CD4-positive, alpha-beta T cell treated with Interferon gamma for 1 hour (primary cell): ENCODE measurements around the gene KLHDC7B.
A peak's percentile ranks its signal among the peaks of the same experiment; 100 is the strongest.

Experiments
- DNase-seq: peaks from one replicate; pipeline ENCODE4 v3.0.0-alpha.2; 2020

The KLHDC7B gene

DNA sequence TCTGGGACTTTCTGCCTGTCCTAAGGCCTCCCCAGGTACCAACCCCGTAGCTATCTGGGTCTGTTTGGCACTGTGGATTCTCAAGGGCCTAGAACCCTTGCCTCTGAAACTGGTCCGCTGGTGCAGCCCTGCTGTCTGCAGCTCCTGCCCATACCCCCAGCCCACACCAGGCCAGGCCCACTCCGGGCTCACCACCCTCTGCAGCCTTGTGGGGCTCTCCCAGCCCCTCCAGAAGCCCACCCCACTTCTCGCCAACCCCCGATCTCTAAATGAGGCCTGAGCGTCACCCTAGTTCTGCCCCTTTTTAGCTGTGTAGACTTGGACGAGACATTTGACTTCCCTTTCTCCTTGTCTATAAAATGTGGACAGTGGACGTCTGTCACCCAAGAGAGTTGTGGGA lies 4.7 kb downstream of the KLHDC7B start:
- DNase-seq: no peak

DNA sequence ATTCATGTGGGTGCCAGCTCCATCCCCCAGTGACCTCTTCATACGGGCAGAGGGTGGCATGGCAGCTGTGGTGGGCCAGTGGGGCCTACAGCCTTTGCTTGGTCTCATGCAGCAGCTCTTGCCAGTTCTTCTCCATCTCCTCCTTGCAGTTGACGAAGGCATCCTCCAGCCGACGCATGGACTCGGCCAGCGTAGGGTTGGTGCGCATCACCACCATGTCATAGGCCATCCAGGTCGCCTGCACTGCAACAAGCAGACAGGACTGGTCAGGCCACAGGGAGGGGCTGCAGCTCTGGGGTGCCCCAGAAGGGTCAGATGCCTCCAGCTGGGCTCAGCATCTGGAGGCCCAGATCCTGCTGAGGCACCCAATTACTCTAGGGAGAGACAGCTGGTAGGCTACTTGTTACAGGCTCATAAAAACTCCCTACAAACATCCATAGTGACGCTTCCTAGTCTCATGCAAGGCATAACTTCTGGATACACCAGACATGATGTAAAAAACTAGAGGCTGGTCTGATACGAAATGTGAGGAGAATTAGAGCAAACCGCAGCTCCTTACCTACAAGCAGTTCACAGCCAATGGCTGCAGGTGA lies 5.6 kb downstream of the KLHDC7B start:
- DNase-seq: no peak

DNA sequence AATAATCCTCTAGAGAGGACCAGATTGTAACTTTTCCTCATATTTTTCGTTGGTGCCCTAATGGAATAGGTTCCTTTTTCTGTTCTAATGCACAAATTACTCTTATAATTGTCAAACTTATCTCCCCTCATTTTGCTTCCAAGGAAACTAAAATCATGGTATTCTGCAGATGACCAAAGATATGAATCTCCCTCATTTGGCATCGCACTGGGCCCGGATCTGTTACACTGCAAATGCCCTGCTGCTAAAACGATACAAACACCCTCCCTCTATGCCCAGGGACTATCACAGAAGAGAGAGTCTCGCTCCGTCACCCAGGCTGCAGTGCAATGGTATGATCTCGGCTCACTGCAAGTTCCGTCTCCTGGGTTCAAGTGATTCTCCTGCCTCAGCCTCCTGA lies 7.6 kb downstream of the KLHDC7B start:
- DNase-seq: no peak

DNA sequence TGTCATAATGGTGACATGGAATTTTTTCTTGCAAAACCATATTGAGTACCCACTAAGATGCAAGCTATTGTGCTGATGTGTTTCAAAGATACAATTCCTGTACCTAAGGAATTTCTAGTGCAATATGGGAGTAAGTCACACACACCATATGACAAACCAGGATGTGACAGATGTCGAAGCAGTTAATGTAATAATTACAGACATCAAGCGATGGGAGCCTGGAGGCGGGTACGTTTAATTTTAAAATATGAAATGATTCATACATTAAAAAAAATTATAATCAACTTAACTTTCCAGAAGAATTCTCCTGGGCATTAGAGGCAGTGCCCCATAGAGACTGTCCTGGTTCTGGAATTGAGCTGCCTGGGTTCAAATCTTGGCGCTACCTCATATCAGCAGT lies 11.0 kb downstream of the KLHDC7B start:
- DNase-seq: no peak

DNA sequence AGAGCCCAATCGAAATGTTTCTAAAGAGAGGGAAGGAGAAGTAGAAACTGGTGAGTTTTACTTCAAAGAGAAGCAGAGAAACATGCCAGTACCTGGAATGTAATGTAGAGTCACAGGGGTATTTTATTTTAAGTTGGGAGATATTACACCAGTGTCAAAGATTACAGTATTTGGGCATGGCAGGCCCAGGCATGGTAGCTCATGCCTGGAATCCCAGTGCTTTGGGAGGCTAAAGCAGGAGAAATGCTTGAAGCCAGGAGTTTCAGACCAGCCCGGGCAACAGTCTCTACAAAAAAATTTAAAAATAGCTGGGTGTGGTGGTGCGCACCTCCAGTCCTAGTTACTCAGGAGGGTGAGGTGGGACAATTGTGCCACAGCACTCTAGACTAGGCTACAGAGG lies 14.3 kb downstream of the KLHDC7B start:
- DNase-seq: no peak

DNA sequence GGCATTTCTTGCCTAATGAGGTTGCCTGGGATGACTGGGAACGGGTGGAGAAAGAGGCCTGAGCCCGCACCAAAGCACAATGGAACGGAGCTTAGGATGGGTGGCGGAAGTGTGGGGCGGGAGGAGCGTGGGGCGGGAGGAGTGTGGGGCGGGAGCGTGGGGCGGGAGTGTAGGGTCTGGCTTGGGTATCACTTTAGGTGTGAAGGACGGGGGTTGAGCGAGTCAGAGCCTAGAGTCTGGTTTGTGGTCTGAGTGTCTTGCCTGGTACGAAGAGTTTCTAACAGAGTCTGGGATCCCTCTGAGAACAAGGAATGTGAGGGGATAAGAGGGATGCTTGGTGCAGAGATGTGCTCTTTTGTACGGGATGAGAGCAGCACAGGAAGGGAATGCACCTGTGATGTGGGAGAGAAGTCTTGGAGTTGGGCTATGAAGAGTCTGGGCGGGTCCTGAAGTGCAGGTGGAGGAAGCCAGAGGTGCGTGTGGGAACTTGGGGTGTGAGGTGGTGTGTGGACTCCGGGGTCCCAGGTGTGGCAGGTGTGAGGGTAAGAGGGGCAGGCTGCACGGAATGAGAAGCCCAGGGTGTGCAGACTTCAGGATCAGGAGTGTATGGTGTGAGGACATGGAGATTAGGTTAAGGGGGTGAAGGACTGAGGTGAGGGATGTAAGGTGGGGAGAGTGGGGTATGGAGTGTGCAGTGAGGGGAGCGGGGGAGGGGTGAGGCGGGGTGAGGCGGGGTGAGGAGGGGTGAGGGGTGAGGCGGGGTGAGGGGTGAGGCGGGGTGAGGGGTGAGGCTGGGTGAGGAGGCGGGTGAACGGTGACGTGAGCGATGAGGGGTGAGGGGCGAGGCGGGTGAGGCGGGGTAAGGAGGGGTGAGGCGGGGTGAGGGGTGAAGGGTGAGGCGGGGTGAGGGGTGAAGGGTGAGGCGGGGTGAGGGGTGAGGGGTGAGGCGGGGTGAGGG lies 16.0 kb downstream of the KLHDC7B start:
- no peak for DNase-seq

DNA sequence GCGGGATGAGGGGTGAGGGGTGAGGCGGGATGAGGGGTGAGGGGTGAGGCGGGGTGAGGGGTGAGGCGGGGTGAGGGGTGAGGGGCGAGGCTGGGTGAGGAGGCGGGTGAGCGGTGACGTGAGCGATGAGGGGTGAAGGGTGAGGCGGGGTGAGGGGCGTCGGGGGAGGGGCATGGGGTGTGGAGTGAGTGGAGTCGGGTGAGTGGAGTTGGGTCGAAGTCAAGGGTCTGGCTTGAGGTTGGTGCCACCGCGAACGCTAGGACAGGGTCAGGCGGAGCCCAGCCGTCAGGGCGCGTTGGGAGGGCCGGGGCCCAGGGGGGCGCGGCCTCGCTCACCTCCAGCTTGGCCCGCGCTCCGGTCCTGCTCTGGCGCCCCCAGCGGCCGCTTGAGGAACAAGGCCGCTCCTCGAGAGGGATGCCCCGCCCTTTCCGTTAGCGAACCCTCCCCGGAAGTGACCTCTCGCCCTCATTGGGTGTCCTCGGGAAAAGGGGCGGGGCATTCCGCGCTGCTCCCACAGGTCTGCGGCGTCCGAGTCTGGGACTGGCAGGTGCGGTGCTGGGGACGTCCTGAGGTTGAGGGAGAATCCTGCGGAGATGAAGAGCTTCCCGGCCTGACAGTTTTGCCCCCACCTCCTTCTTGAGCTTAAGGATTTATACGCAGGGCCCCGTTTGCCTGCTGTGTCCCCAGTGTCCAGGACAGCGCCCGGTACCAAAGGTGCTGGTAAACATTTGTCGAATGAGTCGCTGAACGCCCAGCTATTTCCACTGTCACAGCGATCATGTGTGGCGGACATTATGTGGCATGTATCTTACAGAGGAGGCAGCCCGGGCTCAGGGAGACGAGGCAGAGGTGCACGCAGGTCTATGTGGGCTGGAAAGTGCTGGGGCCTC lies 17.1 kb downstream of the KLHDC7B start, which contains the start of gene SYCE3:
SYCE3 (minus strand) TSS at position 397 of the 890 bp plus-strand sequence. CDS start 6,514 bp downstream, outside the sequence.
- DNase-seq: peak; percentile 96

DNA sequence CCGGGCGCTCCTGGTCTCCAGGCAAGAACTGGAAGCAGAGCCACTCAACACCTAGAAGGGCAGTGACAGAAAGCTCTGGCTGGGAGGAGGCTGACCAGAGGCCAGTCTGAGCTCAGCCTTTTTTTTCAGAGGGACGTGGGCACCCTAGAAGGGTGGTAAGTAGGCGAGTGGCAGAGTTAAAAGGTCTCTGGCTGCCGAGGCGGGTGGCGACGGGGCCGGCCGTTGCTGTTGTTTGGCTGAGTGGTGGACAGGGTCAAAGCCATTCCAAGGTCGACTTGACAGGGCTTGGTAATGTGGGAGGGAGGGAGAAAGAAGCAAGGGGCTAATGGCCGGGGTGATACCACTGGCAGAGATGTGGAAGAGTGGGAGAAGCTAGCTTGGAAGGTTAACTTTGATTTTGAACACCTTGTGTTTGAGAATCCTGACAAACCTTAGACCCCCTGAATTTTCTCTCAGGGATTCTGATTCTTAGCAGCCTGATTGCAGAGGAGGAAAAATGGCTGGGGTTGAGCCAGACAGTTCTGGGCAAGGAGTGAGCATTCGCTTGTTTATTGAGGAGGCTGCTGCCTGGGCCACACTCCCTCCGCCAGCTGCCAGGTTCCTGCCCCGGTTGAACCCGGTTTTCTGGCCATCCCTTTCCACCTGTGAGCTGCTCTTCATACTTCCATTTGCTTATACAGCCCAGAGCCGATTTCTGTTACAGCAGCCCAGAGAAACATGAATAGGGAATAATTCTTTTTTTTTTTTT lies 17.9 kb downstream of the KLHDC7B start:
- DNase-seq: no peak

DNA sequence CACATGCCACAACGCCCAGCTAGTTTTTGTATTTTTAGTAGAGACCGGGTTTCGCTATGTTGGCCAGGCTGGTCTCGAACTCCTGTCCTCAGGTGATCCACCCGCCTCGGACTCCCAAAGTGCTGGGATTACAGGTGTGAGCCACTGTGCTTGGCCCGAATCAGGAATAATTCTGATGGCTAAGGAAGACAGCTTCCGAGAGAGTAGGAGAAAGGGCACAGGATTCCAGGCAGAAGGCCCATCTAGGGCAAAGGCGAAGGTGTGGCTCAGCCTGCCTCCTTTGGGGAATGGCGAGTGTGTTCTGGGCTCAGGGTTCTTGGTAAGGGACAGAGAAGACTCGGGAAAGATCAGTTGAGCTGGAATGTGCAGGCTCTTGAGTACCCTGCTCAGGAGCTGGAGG lies 18.6 kb downstream of the KLHDC7B start:
- DNase-seq: no peak

DNA sequence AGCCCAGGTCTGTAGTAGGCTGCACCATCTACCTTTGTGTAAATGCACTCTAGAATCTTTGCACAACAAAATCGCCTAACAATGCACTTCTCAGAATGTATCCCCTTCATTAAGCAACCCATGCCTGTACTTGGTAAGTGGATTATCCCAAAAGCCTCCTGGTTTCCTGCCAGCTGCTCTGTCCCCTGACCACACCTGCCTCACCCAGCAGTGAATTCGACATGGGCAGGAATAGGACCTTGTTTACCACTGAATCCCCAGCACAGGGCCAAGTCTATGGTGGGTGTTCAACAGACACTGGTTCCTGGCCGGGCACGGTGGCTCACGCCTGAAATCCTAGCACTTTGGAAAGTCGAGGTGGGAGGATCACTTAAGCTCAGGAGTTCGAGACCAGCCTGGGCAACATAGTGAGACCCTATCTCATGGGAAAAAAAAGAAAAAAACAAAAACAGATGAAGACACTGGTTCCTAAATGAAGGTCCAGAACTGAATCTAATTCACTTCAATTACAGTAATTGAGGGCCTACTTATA lies 22.1 kb downstream of the KLHDC7B start:
- DNase-seq: no peak

DNA sequence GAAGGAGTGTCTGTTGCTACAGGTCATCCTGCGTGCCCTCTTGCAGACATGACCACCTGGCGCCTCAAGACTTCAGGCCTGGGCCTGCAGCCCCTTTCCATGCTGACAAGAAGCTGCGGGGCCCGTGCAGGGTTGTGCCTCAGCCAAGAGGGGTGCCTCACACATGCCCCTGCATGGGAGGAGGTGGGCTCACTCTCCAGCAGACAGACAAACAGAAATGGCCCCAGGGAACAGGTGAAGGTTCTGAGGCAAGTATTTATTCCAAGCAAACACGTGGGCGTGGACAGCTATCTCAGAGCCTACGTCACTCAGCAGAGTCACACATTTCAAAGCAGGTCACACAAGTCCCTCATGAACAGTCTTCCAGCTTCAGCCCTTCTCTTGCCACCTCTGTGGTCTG lies 22.9 kb downstream of the KLHDC7B start:
- DNase-seq: no peak

DNA sequence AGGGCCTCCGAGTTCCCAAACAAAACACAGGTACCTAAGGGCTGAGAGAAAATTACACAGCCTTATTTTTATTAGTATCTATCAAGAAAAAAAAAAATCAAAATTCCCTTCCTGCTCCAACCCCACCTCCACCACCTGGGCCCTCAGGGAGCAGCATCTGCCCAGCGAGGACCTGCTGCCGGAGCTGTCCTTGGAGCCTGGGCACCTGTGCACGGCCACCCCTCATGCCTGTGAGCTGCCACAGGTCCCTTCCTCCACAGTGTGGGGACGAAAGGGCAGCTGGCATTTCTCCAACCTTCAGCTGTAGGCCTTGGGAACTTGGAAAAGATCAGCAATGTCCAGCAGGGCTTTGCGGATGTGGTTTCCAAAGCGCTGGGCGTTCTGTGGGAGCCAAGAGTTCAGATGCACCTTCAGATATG lies 23.4 kb downstream of the KLHDC7B start:
- no peak for DNase-seq

DNA sequence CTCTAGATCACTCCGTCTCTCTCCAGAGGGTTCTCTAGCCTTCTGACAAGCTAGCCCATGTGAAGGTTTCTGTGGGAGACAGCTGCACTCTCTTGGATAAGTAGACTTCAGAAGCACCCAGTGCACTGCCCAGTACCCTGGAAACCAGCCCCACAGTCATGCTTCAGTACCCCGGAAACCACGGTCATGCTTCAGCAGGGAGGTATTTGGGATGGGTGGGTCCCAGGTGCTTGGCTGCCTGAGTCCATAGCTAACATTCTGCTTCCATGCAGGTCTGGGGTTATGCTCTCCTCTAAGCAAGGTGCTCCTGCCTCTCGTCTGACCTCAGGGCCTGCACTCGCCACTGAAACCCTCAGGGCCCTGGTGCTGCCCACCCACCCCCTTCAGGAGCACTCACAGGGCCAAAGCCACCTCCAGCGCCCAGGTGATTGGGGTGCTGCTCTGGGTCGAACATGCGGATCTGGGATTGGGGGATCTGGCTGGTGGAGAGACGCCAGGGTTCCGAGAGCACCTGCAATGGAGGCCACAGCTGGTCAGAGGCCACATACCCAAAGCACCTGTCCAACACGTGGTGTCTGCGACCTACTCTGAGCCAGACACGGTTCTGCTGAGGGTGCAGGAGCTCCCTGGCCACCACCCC lies 24.3 kb downstream of the KLHDC7B start:
- DNase-seq: no peak

DNA sequence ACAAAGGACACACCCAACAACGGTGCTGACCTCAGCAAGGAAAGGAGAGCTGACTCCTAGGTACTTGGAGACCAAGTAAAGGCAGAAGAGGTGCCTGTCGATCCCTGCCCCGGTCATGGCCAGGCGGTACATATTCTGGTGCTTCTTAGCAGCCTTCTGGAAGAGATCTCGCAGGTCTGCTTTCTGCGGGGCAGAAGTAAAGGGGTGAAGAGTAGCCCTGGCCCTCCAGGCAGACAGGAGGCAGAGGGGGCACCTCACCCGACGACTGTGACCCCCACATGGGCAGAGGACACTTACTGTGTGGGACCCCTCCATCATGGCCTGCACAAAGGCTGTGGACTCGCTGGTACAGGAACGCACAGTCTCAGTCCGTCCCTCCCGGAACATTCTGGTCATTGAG lies 25.2 kb downstream of the KLHDC7B start:
- DNase-seq: no peak

DNA sequence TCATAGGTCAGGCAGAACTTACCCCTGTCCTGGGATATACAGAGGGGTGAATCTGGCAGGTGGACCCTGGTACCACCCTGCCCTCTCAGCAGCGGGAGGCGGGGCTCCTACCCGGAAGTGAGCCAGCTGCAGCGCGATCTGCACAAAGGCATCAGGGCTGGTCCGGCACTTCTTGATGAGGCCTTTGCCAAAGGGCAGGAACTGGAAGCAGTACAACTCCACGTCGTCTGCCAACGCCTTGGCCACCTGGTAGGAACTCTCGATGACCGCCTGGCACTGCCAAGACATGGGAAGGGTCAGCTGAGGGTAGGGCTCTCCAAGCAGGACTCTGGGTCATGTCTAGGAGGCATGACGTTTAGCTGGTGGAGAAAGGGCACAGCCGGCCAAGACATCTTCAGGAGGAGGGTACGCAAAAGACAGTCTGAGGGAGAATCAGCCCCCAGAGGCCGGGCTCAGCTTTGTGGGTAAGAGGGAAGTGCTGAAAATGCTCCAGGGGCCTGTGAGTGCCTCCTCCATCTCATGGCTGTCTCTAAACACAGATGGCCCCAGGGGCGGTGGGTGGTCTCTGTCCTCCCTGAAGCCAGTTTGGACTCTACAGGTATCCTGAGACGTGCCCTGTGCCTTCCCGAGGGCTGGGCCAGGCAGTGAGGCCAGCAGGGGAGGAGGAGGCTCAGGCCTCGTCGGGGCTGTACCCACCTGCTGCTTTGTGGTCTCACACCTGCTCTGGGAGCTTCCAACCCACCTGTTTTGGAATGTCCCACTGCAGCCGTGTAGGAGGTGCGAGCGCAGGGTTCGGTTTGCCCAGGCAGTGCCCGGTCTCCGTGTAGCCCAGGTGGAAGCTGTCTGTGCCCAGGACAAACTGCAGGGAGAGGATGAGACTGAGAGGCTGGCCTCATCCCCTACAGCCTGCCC lies 25.8 kb downstream of the KLHDC7B start:
- no peak for DNase-seq

DNA sequence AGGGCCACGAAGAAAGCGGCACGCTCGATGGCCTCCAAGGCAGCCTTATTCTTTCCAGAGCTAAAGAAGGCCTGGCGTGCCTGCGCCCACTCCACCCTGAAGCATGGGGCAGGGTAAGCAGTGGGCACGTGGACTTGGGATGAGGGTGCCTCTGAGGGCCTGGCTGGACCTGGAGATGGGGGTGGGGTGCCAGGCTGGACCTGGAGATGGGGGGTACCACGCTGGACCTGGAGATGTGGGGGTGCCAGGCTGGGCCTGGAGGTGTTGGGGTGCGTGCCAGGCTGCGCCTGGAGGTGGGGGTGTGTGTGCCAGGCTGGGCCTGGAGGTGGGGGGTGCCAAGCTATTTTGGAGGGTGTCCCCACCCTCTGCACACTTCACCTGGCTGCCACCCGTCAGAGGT lies 27.3 kb downstream of the KLHDC7B start:
- DNase-seq: no peak

DNA sequence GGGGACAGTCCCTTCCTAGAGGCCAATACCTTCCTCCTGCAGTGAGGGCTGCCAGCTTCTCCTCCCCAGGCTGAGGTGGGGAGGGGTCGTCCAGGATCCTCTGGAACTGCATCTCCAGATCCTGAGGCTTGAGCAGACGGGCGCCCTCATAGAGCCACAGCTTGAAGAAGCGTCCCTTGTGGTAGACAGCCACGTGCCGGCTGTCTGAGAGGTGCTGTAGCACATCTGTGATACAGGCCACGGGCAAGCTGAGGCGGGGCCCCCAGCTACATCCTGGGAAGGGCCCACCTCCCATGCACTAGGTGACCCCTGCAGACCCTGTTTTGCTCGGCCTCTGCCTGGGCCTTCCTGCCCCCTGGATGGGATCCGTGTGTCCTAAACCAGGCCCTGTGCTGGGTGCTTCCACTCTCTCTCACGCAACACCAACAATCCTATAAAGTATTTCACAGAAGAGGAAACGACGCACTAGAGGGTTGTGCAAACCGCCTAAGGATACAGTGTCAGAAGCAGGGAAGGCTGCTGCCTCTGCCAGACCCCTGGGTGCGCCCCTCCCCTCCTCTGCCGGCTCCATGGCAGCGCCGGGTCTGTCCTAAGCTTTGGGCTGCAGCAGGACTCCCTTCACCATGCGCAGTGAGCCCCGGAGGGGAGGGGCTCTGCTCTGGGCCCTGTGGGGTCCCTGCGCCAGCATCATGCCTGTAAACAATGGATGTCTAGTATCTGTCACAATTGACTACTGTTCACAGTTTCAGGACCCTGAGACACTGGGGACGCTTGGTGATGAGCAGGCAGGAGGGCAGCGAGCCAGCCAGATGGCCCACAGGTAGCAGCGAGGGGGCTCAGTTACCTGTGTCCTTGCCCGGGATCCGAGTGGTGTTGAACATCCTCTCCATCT lies 28.0 kb downstream of the KLHDC7B start:
- no peak for DNase-seq

DNA sequence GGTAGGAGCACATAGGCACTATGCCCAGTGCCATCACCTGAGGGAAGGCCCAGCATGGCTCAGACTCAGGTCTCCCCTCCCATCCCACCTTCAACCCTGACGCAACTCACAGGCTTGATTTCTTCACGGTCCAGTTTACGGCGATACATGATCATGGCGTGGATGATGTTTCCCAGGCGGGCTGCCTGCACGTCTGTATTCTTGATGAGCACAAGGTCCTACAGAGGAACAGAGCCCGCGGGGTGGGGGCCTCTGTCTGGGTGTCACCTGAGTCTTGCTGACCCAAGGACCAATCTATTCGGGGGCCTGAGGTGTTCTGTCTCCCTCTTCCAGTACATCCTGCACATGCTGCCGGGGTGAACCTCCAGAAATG lies 28.7 kb downstream of the KLHDC7B start:
- no peak for DNase-seq

DNA sequence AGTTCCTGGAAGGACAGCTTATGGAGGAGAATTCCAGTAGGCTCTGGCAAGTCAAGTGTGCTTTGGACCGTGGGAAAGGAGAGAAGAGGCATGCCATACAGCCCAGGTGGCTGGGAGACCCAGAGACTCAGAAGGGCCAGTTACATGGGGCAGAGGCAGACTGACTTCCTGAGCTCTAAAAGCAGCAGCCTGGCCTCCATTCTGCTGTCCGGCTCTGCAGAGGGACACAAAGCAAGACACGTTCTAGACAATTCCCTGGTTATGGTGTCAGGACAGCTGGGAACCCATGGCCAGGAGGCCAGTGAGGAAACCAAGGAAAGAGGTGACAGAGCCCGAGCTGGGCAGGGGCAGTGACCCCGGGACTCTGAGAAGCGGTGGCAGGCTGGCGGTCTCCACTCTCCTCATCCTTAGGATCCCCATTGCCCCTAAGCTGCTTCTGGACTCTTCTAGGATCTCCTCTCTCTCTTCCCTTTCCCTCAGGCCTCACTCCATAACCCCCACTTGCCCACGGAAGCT lies 29.8 kb downstream of the KLHDC7B start:
- DNase-seq: no peak
